Measurements from ENCODE around the gene DPM1. TPM values are rescaled to one million over a fixed set of nuclear protein-coding genes. Genes with fewer than 3 reads are reported as not detected.

The DPM1 gene
- total RNA-seq, 1 experiment from 2014 or later: 57.8 TPM

GRCh38 chr20:50996901-50997865 lies 38.9 kb upstream of the DPM1 start (continued):
- TF ChIP-seq ATF6 (CRISPR knock-in tag; IDR thresholded peaks at IDR 0.05) (no peak), MAX (CRISPR knock-in tag; IDR thresholded peaks at IDR 0.05) (no peak), ZBTB21 (CRISPR knock-in tag; IDR thresholded peaks at IDR 0.05; ENCODE audit: borderline replicate concordance) (no peak), FOXP1 (CRISPR knock-in tag; IDR thresholded peaks at IDR 0.05; ENCODE audit: borderline replicate concordance) (no peak), E2F5 (CRISPR knock-in tag; IDR thresholded peaks at IDR 0.05) (no peak), ESRRA (CRISPR knock-in tag; IDR thresholded peaks at IDR 0.05; ENCODE audit: borderline replicate concordance) (no peak)

- TF ChIP-seq PRRX2 (CRISPR knock-in tag; IDR thresholded peaks at IDR 0.05) (no peak), CTCF (IDR thresholded peaks at IDR 0.05) (no peak), E2F5 (CRISPR knock-in tag; IDR thresholded peaks at IDR 0.05) (no peak), CREM (CRISPR knock-in tag; IDR thresholded peaks at IDR 0.05) (no peak), ZSCAN18 (CRISPR knock-in tag; IDR thresholded peaks at IDR 0.05) (no peak), ZBTB43 (CRISPR knock-in tag; IDR thresholded peaks at IDR 0.05) (no peak), GRHL2 (CRISPR knock-in tag; IDR thresholded peaks at IDR 0.05; ENCODE audit: insufficient replicate concordance, severe bottlenecking) (no peak), SOX15 (CRISPR knock-in tag; IDR thresholded peaks at IDR 0.05) (no peak), MLX (CRISPR knock-in tag; IDR thresholded peaks at IDR 0.05) (no peak), AFF4 (CRISPR knock-in tag; IDR thresholded peaks at IDR 0.05; ENCODE audit: borderline replicate concordance) (no peak), ZMAT4 (CRISPR knock-in tag; IDR thresholded peaks at IDR 0.05) (no peak), MXD4 (CRISPR knock-in tag; IDR thresholded peaks at IDR 0.05; ENCODE audit: borderline replicate concordance) (no peak)
- CTCF ChIA-PET: interaction anchor here (0.6 to 3.3 kb wide), 6 partner anchors 8 to 323 kb away, joined by 3 to 28 read pairs (median 9); no protein-coding TSS in a partner anchor
- POLR2A ChIA-PET: interaction anchor here (0.7 kb wide), 1 partner anchor 119 kb away, joined by 3 read pairs; no protein-coding TSS in a partner anchor
- ATAC-seq (no peak), DNase-seq (ENCODE audit: low spot score) (no peak)
- Mint-ChIP-seq H3K27ac (no peak overlapping the region), H3K36me3 (no peaks in the 10 kb centered on the region), H3K9me3 (peaks cover 5% of the 10 kb centered on the region), H3K4me1 (peaks cover 22% of the 10 kb centered on the region), H3K27me3 (ENCODE audit: low read depth) (peaks cover 5% of the 10 kb centered on the region), H3K4me3 (no peak overlapping the region)
Measured at GRCh38 chr20:50995506-50995905, 37.2 kb upstream of the DPM1 start.

All from WTC11 (cell line).